Body of pancreas (tissue), 4 donors: Measurements from ENCODE around the gene ELL2.

Experiments
- POLR2A ChIP-seq, 3 donors: fragments of 450-650 bp; IDR thresholded peaks; one replicate each; pipeline ENCODE4 v1.6.1; 2016; ENCODE audit warnings: antibody characterized with exemption in 3 of 3, mild to moderate bottlenecking in 2 of 3
- TF ChIP-seq, protein P1 (sequence below), 7 experiments: fragments of 450-650 bp in 4 of 7; fragments of 200-600 bp in 3 of 7; sonication (generic) in 3 of 7; IDR thresholded peaks; one replicate each; pipeline ENCODE4 v1.5.1; 2016 to 2019; ENCODE audit warnings: antibody characterized with exemption in 7 of 7

DNA sequence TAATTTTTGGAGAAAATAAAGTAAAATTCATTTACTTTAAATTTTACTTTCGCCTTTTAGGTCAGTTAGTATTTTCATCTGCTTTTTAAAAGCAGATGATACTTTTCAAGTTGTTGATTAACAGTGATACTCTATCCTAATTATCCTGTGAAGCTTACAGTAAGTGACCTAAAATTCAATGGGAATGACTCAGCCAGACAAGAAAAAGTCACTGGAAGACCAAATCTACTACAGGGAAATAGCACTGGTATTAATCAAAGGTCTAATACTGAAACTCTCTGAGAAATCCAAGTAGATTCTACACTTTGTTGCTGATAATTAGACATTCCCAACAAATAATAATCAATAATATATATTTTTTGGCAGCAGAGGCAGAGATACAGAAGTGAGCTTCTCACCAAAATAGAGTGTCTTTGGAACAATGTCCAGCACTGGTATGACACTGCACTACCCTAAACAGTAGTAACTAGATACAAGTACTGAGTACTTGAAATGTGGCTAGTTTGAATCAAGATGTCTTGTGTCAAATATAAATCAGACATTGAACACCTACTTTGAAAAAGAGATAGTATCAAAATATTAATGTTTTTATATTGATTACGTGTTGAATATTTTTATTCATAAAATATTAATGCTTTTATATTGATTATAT is 22.8 kb upstream of the ELL2 start:
- TF ChIP-seq, protein P1, sequence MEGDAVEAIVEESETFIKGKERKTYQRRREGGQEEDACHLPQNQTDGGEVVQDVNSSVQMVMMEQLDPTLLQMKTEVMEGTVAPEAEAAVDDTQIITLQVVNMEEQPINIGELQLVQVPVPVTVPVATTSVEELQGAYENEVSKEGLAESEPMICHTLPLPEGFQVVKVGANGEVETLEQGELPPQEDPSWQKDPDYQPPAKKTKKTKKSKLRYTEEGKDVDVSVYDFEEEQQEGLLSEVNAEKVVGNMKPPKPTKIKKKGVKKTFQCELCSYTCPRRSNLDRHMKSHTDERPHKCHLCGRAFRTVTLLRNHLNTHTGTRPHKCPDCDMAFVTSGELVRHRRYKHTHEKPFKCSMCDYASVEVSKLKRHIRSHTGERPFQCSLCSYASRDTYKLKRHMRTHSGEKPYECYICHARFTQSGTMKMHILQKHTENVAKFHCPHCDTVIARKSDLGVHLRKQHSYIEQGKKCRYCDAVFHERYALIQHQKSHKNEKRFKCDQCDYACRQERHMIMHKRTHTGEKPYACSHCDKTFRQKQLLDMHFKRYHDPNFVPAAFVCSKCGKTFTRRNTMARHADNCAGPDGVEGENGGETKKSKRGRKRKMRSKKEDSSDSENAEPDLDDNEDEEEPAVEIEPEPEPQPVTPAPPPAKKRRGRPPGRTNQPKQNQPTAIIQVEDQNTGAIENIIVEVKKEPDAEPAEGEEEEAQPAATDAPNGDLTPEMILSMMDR (IDR thresholded peaks at IDR 0.05): no peak
- TF ChIP-seq POLR2A (IDR thresholded peaks at IDR 0.05): no peak
